Left renal cortex interstitium (tissue), 4 donors: ENCODE data around the gene ARMC5. TPM values are rescaled to one million over a fixed set of nuclear protein-coding genes. Genes with fewer than 3 reads are reported as not detected.

Experiments used
- DNase-seq, 4 donors: peaks; one replicate each; pipeline ENCODE4 v3.0.0-alpha.2; 2013; ENCODE audit warnings: low read depth in 4 of 4, low spot score in 2 of 4, missing footprints in 1 of 4
- polyA plus RNA-seq, 4 donors: library from polyadenylated mRNA; unstranded; fragments of 120-200 nt; gene quantifications; one replicate each; pipeline ENCODE4 v1.2.1, GENCODE V29; 2013; ENCODE audit not compliant: insufficient read length in 4 of 4

Gene ARMC5
- polyA plus RNA-seq, 4 donors = 9.5 to 17.5 (median 14.8) TPM

DNA sequence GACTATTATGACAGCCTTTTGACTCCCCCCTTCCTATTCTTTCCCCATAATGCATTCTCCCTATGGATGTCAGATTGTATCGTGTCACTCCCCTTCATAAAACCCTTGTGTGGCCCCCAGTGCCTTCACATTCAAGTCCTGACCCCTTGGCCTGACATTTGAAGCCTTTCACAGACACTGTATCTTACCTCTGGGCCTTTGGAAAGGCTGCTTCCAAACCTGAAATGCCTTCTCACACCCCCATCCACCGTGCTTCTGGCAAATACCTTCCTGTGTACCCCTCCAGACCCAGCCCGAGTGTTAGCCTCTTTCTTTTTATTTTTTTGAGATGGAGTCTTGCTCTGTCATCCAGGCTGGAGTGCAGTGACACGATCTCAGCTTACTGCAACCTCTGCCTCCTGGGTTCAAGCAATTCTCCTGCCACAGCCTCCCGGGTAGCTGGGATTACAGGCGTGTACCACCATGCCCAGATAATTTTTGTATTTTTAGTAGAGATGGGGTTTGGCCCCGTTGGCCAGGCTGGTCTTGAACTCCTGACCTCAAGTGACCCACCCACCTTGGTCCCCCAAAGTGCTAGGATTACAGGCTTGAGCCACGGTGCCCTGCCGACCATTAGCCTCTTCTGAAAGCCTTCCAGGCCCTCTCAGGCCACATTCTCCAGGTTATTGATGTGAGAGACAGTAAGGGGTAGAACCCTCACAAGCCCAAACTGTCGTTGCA lies 2.1 kb downstream of the ARMC5 start:
- DNase-seq = no peak

DNA sequence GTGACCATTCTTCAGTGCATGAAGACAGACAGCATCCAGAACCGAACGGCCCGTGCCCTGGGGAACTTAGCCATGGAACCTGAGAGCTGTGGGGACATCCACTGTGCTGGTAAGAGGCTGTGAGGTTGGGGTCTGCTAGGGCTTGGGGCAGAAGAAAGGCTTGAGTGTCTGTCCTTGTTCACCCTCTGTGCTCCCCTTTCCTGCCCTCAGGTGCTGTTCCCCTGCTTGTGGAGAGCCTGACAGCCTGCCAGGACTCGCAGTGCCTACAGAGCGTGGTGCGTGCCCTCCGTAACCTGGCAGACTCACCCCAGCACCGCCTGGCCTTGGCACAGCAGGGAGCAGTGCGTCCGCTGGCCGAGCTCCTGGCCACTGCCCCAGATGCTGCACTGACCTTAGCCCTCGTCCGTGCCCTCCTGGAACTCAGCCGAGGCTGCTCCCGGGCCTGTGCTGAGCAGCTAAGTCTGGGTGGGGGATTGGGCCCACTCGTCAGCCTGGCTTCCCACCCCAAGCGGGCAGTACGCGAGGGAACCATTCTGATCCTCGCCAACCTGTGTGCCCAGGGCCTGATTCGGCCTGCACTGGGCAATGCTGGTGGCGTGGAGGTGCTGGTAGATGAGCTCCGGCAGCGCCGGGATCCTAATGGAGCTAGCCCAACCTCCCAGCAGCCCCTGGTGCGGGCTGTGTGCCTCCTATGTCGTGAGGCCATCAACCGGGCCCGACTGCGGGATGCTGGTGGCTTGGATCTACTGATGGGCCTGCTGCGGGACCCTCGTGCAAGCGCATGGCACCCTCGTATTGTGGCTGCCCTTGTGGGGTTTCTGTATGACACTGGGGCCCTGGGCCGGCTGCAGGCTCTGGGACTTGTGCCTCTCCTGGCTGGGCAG lies 2.9 kb downstream of the ARMC5 start:
- no peak for DNase-seq

DNA sequence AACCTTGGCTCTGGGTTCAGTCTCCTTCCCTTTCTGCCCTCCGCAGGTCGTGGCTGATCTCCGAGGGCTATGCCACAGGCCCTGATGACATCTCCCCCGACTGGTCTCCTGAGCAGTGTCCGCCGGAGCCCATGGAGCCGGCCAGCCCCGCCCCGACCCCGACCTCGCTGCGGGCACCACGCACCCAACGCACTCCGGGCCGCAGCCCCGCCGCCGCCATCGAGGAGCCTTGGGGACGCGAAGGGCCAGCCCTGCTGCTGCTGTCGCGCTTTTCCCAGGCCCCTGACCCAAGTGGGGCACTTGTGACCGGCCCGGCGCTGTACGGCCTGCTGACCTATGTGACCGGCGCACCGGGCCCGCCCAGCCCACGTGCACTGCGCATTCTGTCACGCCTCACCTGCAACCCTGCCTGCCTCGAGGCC lies 5.1 kb downstream of the ARMC5 start:
- DNase-seq = no peak

DNA sequence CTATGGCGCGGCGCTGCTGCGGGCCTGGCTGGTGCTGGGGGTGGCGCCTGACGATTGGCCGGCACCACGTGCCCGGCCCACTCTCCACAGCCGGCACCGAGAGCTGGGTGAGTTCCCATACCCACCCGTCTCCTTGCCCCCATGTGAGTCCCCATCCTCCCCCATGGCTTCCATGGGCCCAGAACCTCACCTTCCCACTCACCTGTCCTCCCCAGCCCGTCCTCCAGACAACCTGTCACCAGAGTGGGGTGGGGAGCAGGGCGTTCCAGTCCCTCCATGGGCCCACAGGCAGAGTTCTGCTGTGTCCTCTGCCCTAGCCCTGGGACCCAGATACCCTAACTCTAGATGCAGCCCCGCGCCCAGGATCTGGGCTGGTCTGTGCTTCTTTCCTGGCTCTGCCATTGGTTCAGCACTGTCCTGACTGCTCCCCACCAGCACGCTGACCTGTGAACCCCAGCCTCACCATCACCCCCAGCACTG lies 5.5 kb downstream of the ARMC5 start:
- DNase-seq = no peak

DNA sequence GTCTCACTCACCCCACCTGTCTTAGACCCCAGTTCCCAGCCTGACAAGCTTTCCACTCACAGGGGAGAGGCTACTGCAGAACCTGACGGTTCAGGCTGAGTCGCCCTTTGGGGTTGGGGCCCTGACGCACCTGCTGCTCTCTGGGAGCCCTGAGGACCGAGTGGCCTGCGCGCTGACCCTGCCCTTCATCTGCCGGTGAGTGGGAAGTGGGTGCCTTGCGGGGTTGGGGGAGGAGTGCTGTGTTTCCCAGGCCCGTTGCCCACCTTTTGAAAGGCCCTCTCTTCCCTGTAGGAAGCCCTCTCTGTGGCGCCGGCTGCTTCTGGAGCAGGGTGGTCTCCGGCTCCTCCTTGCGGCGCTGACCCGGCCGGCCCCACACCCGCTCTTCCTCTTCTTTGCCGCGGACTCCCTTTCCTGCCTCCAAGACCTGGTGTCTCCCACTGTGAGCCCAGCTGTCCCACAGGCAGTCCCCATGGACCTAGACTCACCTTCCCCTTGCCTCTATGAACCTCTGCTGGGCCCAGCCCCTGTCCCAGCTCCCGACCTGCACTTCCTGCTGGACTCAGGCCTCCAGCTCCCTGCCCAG lies 6.6 kb downstream of the ARMC5 start:
- DNase-seq = no peak

DNA sequence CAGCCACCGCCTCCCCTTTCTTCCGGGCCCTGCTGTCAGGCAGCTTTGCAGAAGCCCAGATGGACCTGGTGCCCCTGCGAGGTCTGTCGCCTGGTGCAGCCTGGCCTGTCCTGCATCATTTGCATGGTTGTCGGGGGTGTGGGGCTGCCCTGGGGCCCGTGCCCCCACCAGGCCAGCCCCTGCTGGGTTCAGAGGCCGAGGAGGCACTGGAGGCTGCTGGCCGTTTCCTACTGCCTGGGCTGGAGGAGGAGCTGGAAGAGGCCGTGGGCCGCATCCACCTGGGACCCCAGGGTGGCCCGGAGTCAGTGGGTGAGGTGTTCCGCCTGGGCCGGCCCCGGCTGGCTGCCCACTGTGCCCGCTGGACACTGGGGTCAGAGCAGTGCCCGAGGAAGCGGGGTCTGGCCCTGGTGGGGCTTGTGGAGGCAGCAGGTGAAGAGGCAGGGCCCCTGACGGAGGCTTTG lies 7.1 kb downstream of the ARMC5 start:
- no peak for DNase-seq

DNA sequence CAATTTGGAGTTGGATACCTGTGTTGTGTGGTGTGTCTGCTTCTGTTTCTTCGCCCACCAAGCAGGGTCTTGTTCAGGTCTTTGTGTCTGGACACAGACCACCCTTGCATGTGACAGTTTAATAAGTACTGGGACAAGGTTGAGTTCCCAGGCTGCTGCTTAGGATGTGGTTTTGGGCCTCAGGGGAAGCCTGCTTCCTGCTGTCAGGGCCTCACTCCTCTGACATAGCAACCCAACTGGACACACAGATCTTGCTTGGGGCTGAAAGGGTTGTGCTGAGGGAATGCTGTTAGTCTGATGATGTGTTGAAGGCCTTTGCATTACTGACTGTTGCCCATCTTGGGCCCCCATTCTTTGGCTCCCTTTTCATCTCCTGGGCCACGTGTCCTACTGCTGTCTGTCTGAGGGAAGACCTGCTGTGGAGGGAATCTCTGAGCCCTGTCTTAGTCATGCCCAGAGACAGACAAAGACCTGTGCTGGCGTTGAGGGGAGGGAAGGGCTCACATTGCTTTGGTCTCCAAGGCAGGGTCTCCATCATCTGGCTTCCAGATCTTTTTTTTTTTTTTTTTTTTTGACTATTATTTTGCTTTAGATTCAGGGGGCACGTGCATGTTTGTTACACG lies 8.0 kb downstream of the ARMC5 start:
- no peak for DNase-seq

DNA sequence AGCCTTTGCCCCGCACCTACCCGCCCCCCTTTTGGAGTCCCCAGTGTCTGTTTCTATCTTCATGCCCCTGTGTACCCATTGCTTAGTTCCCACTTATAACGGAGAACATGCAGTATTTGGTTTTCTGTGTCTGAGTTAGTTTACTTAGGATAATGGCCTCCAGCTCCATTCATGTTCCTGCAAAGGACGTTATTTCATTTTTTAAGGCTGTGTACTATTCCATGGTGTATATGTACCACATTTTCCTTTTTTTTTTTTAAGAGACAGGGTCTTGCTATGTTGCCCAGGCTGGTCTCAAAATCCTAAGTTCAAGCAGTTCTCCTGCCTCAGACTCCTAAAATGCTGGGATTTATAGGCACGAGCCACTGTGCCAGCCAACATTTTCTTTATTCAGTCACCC lies 8.6 kb downstream of the ARMC5 start:
- no peak for DNase-seq

DNA sequence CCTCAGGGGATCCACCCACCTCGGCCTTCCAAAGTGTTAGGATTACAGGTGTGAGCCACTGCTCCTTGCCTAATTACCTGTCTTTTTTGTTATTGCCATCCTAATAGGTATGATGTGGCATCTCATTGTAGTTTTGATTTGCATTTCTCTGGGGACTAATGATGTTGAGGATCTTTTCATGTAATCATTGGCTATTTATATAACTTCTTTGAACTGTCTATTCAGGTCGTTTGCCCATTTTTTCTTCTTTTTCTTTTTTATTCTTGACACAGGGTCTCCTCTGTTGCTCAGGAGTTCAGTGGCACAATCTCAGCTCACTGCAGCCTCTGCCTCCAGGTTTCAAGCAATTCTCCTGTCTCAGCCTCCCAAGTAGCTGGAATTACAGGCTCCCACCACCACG lies 11.3 kb downstream of the ARMC5 start:
- no peak for DNase-seq

DNA sequence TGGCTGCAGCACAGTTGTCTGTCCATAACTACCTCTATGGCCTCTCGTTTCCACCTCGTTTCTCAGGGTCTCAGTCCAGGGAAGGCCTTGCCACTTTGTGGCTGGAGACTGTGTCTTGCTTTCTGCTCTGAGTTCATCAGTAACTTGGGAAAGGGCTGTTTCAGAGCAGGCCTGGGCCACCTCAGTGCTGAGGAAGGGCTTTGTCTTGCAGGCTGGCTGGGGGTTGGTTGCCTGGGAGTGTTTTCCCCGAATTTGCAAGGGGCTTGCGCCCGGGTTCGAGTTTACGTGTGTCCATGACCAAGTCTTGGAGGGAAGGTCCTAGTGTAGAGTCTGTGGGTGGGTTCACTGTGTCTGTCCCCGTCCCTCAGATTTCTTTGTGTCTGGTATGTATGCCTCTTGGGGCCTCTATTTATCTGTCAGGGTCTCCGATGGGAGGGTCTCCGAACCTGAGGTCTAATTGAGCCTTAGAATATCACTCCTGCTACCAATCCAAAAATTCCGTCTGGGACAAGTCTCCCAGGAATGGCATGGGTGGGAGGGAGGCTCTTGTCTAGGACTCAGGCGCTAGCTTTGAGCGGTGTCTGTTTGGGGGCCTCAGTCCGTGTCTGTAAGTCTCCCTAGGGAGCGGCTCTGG lies 12.1 kb downstream of the ARMC5 start:
- no peak for DNase-seq

DNA sequence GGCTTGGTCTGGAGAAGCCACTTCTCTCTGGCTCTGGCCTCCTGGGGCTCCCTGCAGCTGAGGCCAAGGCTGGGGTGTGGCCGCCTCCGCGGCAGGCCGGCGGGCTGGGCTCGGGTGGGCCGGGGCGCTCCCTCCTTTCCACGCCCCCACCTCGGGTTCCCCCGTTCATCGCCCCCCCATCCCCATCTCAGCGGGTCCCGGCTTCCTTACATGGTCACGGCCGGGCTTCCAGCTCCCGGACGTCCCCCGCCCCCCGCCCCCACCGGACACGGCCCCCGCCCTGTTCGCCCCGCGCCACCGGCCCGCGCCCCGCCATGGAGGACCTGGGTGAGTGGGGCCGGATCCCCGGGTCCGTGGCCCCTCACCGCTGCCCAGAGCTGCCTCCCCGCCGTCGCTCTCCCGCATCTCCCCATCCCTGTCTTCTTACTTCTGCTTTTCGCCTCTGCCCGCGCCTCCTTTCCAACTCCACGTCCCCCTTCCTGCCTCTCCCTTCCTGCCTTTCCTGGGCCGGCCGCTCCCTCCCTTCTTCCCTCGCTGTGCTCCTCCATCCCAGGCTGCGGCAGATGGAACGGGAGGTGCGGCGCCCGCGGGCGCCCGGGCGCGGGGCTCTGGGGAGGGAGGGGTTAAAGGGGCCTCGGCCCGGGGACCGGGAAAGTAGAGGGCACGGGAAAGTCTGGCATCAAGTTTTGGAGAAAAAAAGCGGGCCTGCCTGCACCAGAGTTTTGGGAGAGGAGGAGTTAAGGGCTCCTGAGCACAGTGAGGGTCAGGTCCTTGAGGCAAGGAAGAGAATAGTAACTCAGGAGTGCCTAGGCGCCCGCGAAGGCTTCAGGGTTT lies 12.8 kb downstream of the ARMC5 start, which contains the start of gene TGFB1I1:
Gene TGFB1I1, plus strand, starts transcription at position 278 of the 834 bp plus-strand sequence. Its CDS starts 37 bp downstream, at position 315.
- no peak for DNase-seq

DNA sequence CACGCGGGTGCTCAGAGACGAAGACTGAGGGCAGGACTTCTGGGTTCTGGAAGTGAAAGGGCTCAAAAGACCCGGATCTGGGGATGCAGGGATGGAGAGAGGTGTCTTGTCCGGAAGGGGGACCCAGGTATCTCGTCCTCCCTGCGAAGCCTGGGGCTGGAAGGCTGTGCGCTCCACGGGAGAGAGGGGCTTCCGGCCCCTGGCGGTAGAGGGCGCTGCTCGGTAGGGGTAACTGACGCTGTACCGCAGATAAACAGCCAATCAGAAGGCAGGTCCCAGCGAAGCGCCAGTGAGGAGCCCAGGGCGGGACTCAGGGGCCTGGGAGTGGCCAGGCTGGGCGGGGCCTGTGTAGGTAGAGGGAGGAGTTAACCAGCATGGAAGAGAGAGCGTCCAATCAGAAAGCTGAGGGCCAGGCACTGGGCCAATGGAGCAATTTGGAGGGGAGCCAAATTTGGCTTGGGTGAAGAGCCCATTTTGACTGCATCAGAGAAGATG lies 13.5 kb downstream of the ARMC5 start:
- DNase-seq = no peak

DNA sequence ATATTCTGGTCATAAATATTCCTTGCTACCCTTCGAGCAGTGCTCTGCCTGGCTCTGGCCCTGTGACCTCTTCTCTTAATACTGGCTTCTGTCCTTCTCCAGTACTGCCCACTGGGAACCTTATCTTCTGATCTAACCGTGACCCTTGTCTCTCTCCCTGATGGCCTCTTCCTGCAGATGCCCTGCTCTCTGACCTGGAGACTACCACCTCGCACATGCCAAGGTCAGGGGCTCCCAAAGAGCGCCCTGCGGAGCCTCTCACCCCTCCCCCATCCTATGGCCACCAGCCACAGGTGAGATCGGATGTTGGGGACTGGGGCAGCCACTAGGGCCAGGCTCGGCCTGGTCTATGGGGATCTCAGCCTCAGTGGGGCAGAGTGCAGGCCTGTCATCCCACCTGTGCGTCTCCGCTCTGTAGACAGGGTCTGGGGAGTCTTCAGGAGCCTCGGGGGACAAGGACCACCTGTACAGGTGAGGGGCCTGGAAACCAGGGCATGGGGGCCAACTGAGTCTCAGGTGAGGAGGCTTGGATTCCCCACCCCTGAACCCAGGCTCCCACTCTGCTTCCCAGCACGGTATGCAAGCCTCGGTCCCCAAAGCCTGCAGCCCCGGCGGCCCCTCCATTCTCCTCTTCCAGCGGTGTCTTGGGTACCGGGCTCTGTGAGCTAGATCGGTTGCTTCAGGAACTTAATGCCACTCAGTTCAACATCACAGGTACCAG lies 14.1 kb downstream of the ARMC5 start:
- no peak for DNase-seq

DNA sequence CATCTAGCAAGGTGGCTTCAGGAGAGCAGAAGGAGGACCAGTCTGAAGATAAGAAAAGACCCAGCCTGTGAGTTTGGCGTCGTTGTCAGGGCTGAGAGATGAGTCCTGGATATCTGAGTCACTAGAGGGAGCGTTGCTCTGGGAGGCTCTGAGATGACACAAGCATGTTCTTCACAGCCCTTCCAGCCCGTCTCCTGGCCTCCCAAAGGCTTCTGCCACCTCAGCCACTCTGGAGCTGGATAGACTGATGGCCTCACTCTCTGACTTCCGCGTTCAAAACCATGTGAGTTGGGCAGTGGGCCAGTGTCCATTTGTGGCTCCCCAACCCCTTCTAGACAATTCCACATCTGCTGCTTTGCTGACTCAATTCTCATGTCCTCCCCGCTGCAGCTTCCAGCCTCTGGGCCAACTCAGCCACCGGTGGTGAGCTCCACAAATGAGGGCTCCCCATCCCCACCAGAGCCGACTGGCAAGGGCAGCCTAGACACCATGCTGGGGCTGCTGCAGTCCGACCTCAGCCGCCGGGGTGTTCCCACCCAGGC lies 14.9 kb downstream of the ARMC5 start:
- DNase-seq = no peak

DNA sequence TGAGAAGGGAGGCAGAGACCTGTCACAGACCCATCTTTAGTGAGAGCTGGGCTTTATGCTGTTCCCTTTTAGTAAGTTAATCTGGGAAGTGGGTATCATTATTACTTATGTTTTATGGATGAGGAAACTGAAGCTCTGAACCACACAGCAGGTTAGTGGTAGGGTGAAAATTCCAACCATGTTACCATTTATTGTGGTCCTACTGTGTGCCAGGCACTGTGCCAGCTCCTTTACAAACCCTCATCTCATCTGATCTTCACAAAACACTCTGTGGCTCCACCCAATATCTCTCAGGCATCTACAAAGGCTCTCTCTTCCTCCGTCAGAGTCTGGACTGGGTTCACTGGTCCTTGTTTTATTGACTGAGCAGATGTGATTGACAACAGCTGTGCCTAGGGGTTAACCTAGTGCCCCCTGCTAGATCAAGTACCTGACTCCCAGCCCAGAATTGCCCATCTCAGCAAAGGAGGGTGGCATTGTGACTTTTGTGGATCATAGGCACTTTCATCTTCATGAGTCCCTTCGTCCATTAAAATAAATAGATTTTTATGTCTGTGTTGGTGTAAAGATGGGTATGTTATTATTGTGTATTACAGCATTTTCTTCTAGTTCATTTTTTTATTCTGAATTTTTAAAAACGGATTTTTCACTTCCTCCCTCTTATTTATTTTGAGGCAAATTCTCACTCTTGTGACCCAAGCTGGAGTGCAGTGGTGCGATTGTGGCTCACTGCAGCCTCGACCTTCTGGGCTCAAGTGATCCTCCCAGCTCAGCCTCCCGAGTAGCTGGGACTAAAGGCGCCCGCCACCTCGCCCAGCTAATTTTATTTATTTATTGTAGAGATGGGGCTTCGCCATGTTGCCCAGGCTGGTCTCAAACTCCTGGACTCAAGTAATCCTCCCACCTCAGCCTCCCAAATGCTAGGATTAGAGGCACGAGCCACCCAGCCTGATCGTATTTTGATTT lies 15.8 kb downstream of the ARMC5 start:
- no peak for DNase-seq

DNA sequence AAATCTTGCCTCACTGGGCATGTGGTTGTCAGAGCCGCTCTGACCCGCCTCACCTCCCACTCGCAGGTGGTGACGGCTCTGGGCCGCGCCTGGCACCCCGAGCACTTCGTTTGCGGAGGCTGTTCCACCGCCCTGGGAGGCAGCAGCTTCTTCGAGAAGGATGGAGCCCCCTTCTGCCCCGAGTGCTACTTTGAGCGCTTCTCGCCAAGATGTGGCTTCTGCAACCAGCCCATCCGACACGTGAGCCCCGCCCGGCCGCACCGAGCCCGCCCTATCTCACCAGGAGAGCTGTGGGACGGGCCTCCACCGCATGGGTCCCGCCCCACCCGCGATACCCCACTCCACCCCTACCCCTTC lies 16.6 kb downstream of the ARMC5 start:
- DNase-seq = no peak
